IMR-90 (cell line): ENCODE results near the gene MAML1. TPM values are rescaled to one million over a fixed set of nuclear protein-coding genes. Genes with fewer than 3 reads are reported as not detected.

ENCODE experiments used
- ATAC-seq: fragments of 200-7000 bp; cut with Tn5 transposase; 2 replicates; pipeline ENCODE4 v1.9.1; 2020; ENCODE audit warnings: low read depth, mild to moderate bottlenecking, moderate library complexity
- BruUV-seq: library from RNA; stranded (reverse); fragments of 400-500 nt; replicated peaks from 2 replicates; lab custom pipeline; 2021; lab: Mats Ljungman, UMichigan
- CTCF ChIA-PET: fragments of 300-600 bp; formaldehyde crosslinking; extraction: SDS; loops from one replicate; lab custom pipeline; 2021; ENCODE audit warnings: antibody characterized with exemption; lab: Yijun Ruan, JAX
- POLR2A ChIA-PET: fragments of 300-600 bp; sonication (Branson Sonifier 250); formaldehyde crosslinking; loops from one replicate; lab custom pipeline; 2022; ENCODE audit warnings: antibody characterized with exemption; ENCODE audit not compliant: unreplicated experiment; lab: Charles Lee
- DNase-seq: peaks from one replicate; pipeline ENCODE4 v3.0.0; 2013
- H2AFZ ChIP-seq: replicated peaks from 2 replicates; pipeline ENCODE3; 2013; ENCODE audit warnings: low read length, mild to moderate bottlenecking; ENCODE audit not compliant: poor library complexity
- H2AK5ac ChIP-seq: 2 replicates; pipeline ENCODE4 v1.6.1; 2013; ENCODE audit warnings: low read depth, low read length, inconsistent platforms
- H2AK9ac ChIP-seq: replicated peaks from 2 replicates; pipeline ENCODE3; 2013; ENCODE audit warnings: mild to moderate bottlenecking, low read depth, low read length, moderate library complexity; ENCODE audit not compliant: poor library complexity
- H2BK120ac ChIP-seq: 2 replicates; pipeline ENCODE4 v1.6.1; 2013; ENCODE audit warnings: low read depth, low read length, inconsistent platforms
- H2BK15ac ChIP-seq: 3 replicates; pipeline ENCODE4 v1.6.1; 2013; ENCODE audit warnings: low read depth, low read length, inconsistent platforms
- H2BK20ac ChIP-seq: 2 replicates; pipeline ENCODE4 v1.6.1; 2013; ENCODE audit warnings: low read depth, mild to moderate bottlenecking, inconsistent platforms, low read length, moderate library complexity
- H2BK5ac ChIP-seq: 2 replicates; pipeline ENCODE4 v1.6.1; 2013; ENCODE audit warnings: mild to moderate bottlenecking, low read depth, low read length, inconsistent platforms; ENCODE audit not compliant: poor library complexity, severe bottlenecking
- H3K14ac ChIP-seq: replicated peaks from 2 replicates; pipeline ENCODE4 v1.6.1; 2013; ENCODE audit warnings: low read depth, low read length, inconsistent platforms
- H3K18ac ChIP-seq: 2 replicates; pipeline ENCODE4 v1.6.1; 2013; ENCODE audit warnings: low read depth, low read length, control low read depth
- H3K23ac ChIP-seq: 2 replicates; pipeline ENCODE4 v1.6.1; 2013; ENCODE audit warnings: low read depth, low read length, inconsistent platforms
- H3K27ac ChIP-seq: 2 replicates; pipeline ENCODE4 v1.5.1; 2013; ENCODE audit warnings: mild to moderate bottlenecking, control low read depth, low read length; ENCODE audit not compliant: insufficient read depth
- H3K27me3 ChIP-seq: 2 replicates; pipeline ENCODE4 v1.6.1; 2013; ENCODE audit warnings: low read length; ENCODE audit not compliant: control insufficient read depth, insufficient read depth
- H3K36me3 ChIP-seq: 2 replicates; pipeline ENCODE4 v1.6.1; 2013; ENCODE audit warnings: low read length, mixed read lengths; ENCODE audit not compliant: control insufficient read depth, insufficient read depth
- H3K4ac ChIP-seq: 2 replicates; pipeline ENCODE4 v1.6.1; 2013; ENCODE audit warnings: low read depth, low read length, inconsistent platforms
- H3K4me1 ChIP-seq: 2 replicates; pipeline ENCODE4 v1.6.1; 2013; ENCODE audit warnings: low read length, mixed read lengths; ENCODE audit not compliant: control insufficient read depth, insufficient read depth
- H3K4me2 ChIP-seq: 2 replicates; pipeline ENCODE4 v1.6.1; 2013; ENCODE audit warnings: low read depth, mild to moderate bottlenecking, control low read depth, low read length, moderate library complexity
- H3K4me3 ChIP-seq: 2 replicates; pipeline ENCODE4 v1.5.1; 2013; ENCODE audit warnings: low read depth, mild to moderate bottlenecking, control low read depth, low read length, moderate library complexity; ENCODE audit not compliant: insufficient read depth
- H3K56ac ChIP-seq: 2 replicates; pipeline ENCODE4 v1.6.1; 2013; ENCODE audit warnings: low read length, inconsistent platforms; ENCODE audit not compliant: insufficient read depth; ENCODE audit errors: extremely low read depth
- H3K79me1 ChIP-seq, 2 experiments: 2 replicates each; pipeline ENCODE4 v1.6.1; 2013; ENCODE audit warnings: low read length in 2 of 2, inconsistent platforms in 1 of 2, low read depth in 1 of 2
- H3K9ac ChIP-seq: 2 replicates; pipeline ENCODE4 v1.6.1; 2013; ENCODE audit warnings: low read depth, low read length, control low read depth
- H3K9me1 ChIP-seq: 2 replicates; pipeline ENCODE4 v1.6.1; 2013; ENCODE audit warnings: low read length, inconsistent platforms; ENCODE audit not compliant: insufficient read depth
- H3K9me3 ChIP-seq: 2 replicates; pipeline ENCODE4 v1.6.1; 2013; ENCODE audit warnings: low read length; ENCODE audit not compliant: control insufficient read depth, insufficient read depth
- H4K20me1 ChIP-seq: 2 replicates; pipeline ENCODE4 v1.6.1; 2013; ENCODE audit warnings: low read length, inconsistent platforms; ENCODE audit not compliant: insufficient read depth
- H4K5ac ChIP-seq: 2 replicates; pipeline ENCODE4 v1.6.1; 2013; ENCODE audit warnings: mild to moderate bottlenecking, low read depth, low read length, control low read depth
- H4K8ac ChIP-seq, 2 experiments: 2 replicates each; pipeline ENCODE4 v1.6.1; 2013; ENCODE audit warnings: low read depth in 2 of 2, low read length in 2 of 2, control low read depth in 1 of 2, inconsistent platforms in 1 of 2
- H4K91ac ChIP-seq: 2 replicates; pipeline ENCODE4 v1.6.1; 2013; ENCODE audit warnings: low read depth, low read length, inconsistent platforms; ENCODE audit not compliant: insufficient read depth
- CHD1 ChIP-seq: IDR thresholded peaks from 2 replicates; pipeline ENCODE4 v1.6.1; 2012; ENCODE audit warnings: low read depth, low read length, improper control_type of control experiment
- CTCF ChIP-seq: conservative IDR thresholded peaks from 2 replicates; pipeline ENCODE4 v1.5.1; 2012; ENCODE audit warnings: mild to moderate bottlenecking, low read depth, low read length, improper control_type of control experiment
- ELK1 ChIP-seq: fragments of 150-350 bp; IDR thresholded peaks from 2 replicates; pipeline ENCODE4 v1.6.1; 2016; ENCODE audit warnings: low read depth, mild to moderate bottlenecking, low read length, moderate library complexity, borderline replicate concordance
- RFX5 ChIP-seq: IDR thresholded peaks from 2 replicates; pipeline ENCODE4 v1.8.0; 2012; ENCODE audit warnings: low read depth, mild to moderate bottlenecking, low read length, moderate library complexity
- whole genome bisulfite sequencing, 2 experiments: methylation state at CpG; one replicate each; pipeline versions ENCODE4 v1.1.5 to v1.1.7; 2013; ENCODE audit warnings: missing lambda C conversion rate in 2 of 2; ENCODE audit not compliant: insufficient read length in 1 of 2; ENCODE audit errors: extremely low coverage in 2 of 2; 5-methylcytosine and 5-hydroxymethylcytosine counted together
- dilution Hi-C: fragments of 300-500 bp; cut with HindIII; formaldehyde crosslinking; loops from one replicate; pipeline ENCODE4 v1.14.3; 2018; ENCODE audit warnings: low sequenced_read_pairs; ENCODE audit not compliant: unreplicated experiment
- in situ Hi-C: fragments of 300-500 bp; cut with MboI; formaldehyde crosslinking; loops from 3 replicates; pipeline ENCODE4 v1.14.3; 2019; ENCODE audit warnings: low sequenced_read_pairs, inconsistent platforms, mixed read lengths
- intact Hi-C: fragments of 100-400 bp; cut with micrococcal nuclease; formaldehyde crosslinking; loops from 2 replicates; pipeline ENCODE4 v1.10.0; 2022
- polyA plus RNA-seq, 3 experiments: library from polyadenylated mRNA; depleted of rRNA; stranded (reverse); fragments of >200 nt; gene quantifications; 2 replicates each; pipeline ENCODE4 v1.2.3, GENCODE V29; 2012; ENCODE audit warnings: low replicate concordance in 1 of 3
- total RNA-seq: library from RNA; depleted of rRNA; stranded (reverse); fragments of >200 nt; gene quantifications from 2 replicates; pipeline ENCODE4 v1.2.3, GENCODE V29; 2012

MAML1 gene
- total and polyA plus RNA-seq, 2 of the 4 experiments (the other 2 are of a cell fraction), result 4.7 to 10.2 TPM

- ChIA-PET POLR2A (no interaction called here), CTCF (no interaction called here)
- H3K14ac ChIP-seq, result no peak overlapping the region
- dilution Hi-C loops (no loop called here), in situ Hi-C loops (no loop called here), intact Hi-C loops (no loop called here)
- H3K27ac ChIP-seq, result no peak overlapping the region
- no peak overlapping the region for H3K18ac ChIP-seq
- H2AK5ac ChIP-seq, result no peak overlapping the region
- H2AK9ac ChIP-seq, result no peak overlapping the region
- H4K5ac ChIP-seq, result no peak overlapping the region
- no peaks in the 10 kb centered on the region for H3K9me3 ChIP-seq
- H3K9ac ChIP-seq, result no peak overlapping the region
- DNase-seq, result no peak
- H3K4me2 ChIP-seq, result no peak overlapping the region
- H4K91ac ChIP-seq, result no peak overlapping the region
- H4K8ac ChIP-seq, result no peak overlapping the region
- no peak overlapping the region for H3K56ac ChIP-seq
- H3K4ac ChIP-seq, result no peak overlapping the region
- no peak for ATAC-seq
- no peak overlapping the region for H2BK5ac ChIP-seq
- H3K36me3 ChIP-seq, result peaks cover 77% of the 10 kb centered on the region
- no peak overlapping the region for H3K4me3 ChIP-seq
- H3K4me1 ChIP-seq, result no peaks in the 10 kb centered on the region
- no peak overlapping the region for H2BK120ac ChIP-seq
- BruUV-seq, result no TSS peak
- no peak overlapping the region for H2AFZ ChIP-seq
- H3K9me1 ChIP-seq, result no peaks in the 10 kb centered on the region; the same call in 1 of the 2 replicates
- H3K27me3 ChIP-seq, result no peaks in the 10 kb centered on the region
- peaks cover 17 to 42% of the 10 kb centered on the region in 2 experiments for H3K79me1 ChIP-seq
- H4K20me1 ChIP-seq, result 0 out of 2 replicates have a peak, but pooled peaks cover 9% of the 10 kb centered on the region
- WGBS, 2 experiments, result 98% methylated on average over 9 of the region's 9 CpGs; no CpG with 5 or more reads in 1 of the 2 experiments
- no peak overlapping the region for H2BK20ac ChIP-seq
- H2BK15ac ChIP-seq, result no peak overlapping the region
- TF ChIP-seq CTCF (no peak), CHD1 (no peak), RFX5 (no peak), ELK1 (no peak)
- H3K23ac ChIP-seq, result no peak overlapping the region
Observed at GRCh38 chr5:179773686-179774040, 41.0 kb downstream of the MAML1 start.
